ENCODE results near the gene BATF.

DNA sequence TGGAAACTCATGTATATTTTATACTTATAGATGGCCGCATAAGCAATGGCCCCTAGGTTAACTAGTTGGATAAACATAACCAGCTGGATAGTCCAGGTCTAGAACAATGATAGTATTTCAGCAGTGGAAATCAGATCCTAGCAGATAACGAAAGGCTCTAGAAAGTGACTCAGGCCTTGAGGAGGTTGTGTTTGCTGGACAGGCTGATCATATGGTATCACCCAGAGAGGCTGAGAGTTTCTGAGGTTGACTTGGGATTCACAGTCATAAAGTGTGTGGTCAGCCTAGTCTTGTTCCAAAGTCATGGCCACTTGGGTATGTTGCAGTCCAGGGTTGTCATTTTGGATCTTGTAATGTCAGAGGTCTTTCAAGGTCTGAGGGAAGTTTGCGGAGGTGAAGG is 73.0 kb downstream of the BATF start:
- no peak for TF ChIP-seq L3MBTL2 (conservative IDR thresholded peaks at IDR 0.05)
- no peak for TF ChIP-seq BHLHE40 (IDR thresholded peaks at IDR 0.05; ENCODE audit: borderline replicate concordance)
- no peak for TF ChIP-seq ELF4 (IDR thresholded peaks at IDR 0.05)

All from HEK293T (cell line).